ENCODE data around the gene TNFRSF11A. TPM values are rescaled to one million over a fixed set of nuclear protein-coding genes. Genes with fewer than 3 reads are reported as not detected.

The TNFRSF11A gene
- total RNA-seq, 2 experiments from 2014 or later = 26.0 to 30.0 TPM

DNA sequence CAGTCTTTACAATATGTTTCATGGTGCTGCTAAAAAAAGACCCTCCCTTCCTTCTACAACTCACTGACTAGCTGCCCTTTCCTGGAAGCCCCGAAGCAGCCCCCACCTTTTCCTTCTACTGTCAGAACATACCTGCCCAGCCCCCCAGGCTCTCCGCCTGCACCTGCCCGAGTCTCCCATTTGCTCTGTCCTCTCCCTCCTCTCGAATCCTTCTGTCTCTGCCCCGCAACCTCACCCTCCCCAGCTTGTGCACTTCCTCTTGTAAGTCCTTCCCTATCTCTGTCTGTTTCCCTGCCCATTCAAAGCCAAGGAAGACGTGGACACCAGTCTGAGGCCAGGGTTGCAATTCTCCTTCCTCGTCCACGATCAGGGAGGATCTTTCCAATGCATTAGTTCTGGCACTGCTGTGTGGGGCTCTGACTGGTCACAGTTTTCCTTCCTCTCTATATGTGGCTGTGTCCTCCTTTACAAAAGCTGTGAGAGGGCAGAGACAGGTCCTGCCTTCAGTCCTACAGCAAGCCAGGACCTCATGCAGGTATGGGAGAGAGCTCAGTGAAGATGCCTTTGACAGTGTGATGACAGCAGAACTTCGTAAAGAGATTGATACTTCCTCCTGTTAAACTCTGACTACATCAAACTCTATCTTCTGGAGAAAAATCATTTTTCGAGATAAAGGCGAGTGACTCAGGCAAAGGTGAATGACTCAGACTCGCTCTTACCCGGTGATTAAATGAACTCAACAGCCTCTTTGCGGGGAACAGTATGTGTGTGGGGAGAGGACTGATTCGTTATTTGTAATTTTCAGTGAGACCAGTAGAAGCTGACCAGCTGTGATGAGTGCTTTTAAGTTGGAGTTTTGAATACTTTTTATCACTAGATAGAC lies 14.2 kb downstream of the TNFRSF11A start:
- H3K27ac Mint-ChIP-seq = peak overlapping the region; percentile 84

DNA sequence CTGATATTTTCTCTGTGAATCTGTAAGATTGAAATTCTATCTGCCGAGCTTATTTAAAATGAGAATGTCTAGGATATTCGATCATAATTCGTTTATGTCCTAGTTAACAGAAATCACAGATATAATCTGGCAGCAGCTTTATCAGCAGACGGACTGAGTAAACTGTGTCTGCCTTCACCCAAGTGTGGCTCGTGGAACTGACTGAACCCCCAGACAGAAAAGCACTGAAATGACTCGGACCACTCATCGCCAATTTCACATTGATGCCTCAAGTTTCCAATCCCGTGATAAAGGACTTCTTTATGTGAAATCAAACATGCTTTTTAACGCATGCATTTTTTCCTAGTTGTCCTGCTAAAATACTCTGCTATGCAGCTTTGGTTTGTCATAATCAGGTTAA lies 15.9 kb downstream of the TNFRSF11A start:
- H3K4me1 Mint-ChIP-seq = peaks cover 70% of the 10 kb centered on the region
- peaks cover 38% of the 10 kb centered on the region for H3K36me3 Mint-ChIP-seq (ENCODE audit: low read depth)
- H3K4me3 Mint-ChIP-seq = no peak overlapping the region
- no peak for DNase-seq
- POLR2A ChIA-PET = interaction anchor here (1.0 to 4.0 kb wide), 2 partner anchors 12 to 79 kb away, joined by 3 to 18 read pairs; no protein-coding TSS in a partner anchor
- no peak overlapping the region for H3K27ac Mint-ChIP-seq
- no peaks in the 10 kb centered on the region for H3K27me3 Mint-ChIP-seq
- CTCF ChIA-PET = interaction anchor here (1.1 to 1.7 kb wide), 2 partner anchors 17 to 80 kb away, joined by 6 read pairs; no protein-coding TSS in a partner anchor
- H3K9me3 Mint-ChIP-seq = no peaks in the 10 kb centered on the region

More for the DNA sequence above, 14.2 kb downstream of the TNFRSF11A start:
- Mint-ChIP-seq H3K4me3 (peak overlapping the region; percentile 46), H3K36me3 (ENCODE audit: low read depth) (peaks cover 36% of the 10 kb centered on the region), H3K27me3 (no peaks in the 10 kb centered on the region), H3K4me1 (peaks cover 59% of the 10 kb centered on the region), H3K9me3 (no peaks in the 10 kb centered on the region)
- ChIA-PET CTCF (interaction anchor here (0.9 to 1.7 kb wide), 2 partner anchors 31 to 82 kb away, joined by 3 to 6 read pairs; no protein-coding TSS in a partner anchor), POLR2A (interaction anchor here (1.2 to 4.0 kb wide), 6 partner anchors 10 to 183 kb away, joined by 3 to 18 read pairs (median 8); partner anchors contain the start of gene ZCCHC2)
- peak; percentile 45 for DNase-seq

GRCh38 chr18:62341473-62341872 lies 16.4 kb downstream of the TNFRSF11A start:
- H3K36me3 Mint-ChIP-seq (ENCODE audit: low read depth) = peaks cover 35% of the 10 kb centered on the region
- H3K27ac Mint-ChIP-seq = no peak overlapping the region
- no peaks in the 10 kb centered on the region for H3K27me3 Mint-ChIP-seq
- H3K4me1 Mint-ChIP-seq = peaks cover 71% of the 10 kb centered on the region
- CTCF ChIA-PET = interaction anchor here (0.9 kb wide), 1 partner anchor 79 kb away, joined by 3 read pairs; no protein-coding TSS in a partner anchor
- H3K4me3 Mint-ChIP-seq = no peak overlapping the region
- POLR2A ChIA-PET = no interaction called here
- H3K9me3 Mint-ChIP-seq = no peaks in the 10 kb centered on the region
- no peak for DNase-seq

GRCh38 chr18:62342884-62343283 lies 17.8 kb downstream of the TNFRSF11A start:
- H3K4me1 Mint-ChIP-seq = peaks cover 74% of the 10 kb centered on the region
- ChIA-PET CTCF (interaction anchor here (0.5 kb wide), 1 partner anchor 503 kb away, joined by 4 read pairs; no protein-coding TSS in a partner anchor), POLR2A (no interaction called here)

GRCh38 chr18:62343316-62343715 lies 18.2 kb downstream of the TNFRSF11A start:
- DNase-seq = no peak
- H3K36me3 Mint-ChIP-seq (ENCODE audit: low read depth) = peaks cover 30% of the 10 kb centered on the region
- ChIA-PET POLR2A (no interaction called here), CTCF (no interaction called here)
- peaks cover 74% of the 10 kb centered on the region for H3K4me1 Mint-ChIP-seq
- no peak overlapping the region for H3K4me3 Mint-ChIP-seq
- no peaks in the 10 kb centered on the region for H3K9me3 Mint-ChIP-seq
- no peak overlapping the region for H3K27ac Mint-ChIP-seq
- H3K27me3 Mint-ChIP-seq = no peaks in the 10 kb centered on the region

More at GRCh38 chr18:62342884-62343283, 17.8 kb downstream of the TNFRSF11A start:
- Mint-ChIP-seq H3K4me3 (no peak overlapping the region), H3K27me3 (no peaks in the 10 kb centered on the region), H3K9me3 (no peaks in the 10 kb centered on the region), H3K36me3 (ENCODE audit: low read depth) (peaks cover 28% of the 10 kb centered on the region), H3K27ac (peak overlapping the region; percentile 12)
- no peak for DNase-seq

GRCh38 chr18:62345909-62346308 lies 20.8 kb downstream of the TNFRSF11A start:
- Mint-ChIP-seq H3K4me1 (peaks cover 65% of the 10 kb centered on the region), H3K4me3 (no peak overlapping the region), H3K9me3 (no peaks in the 10 kb centered on the region), H3K27me3 (no peaks in the 10 kb centered on the region), H3K27ac (peak overlapping the region; percentile 85), H3K36me3 (ENCODE audit: low read depth) (peaks cover 41% of the 10 kb centered on the region)
- ChIA-PET POLR2A (interaction anchor here (0.6 to 1.8 kb wide), 2 partner anchors 11 to 16 kb away, joined by 3 to 5 read pairs; no protein-coding TSS in a partner anchor), CTCF (interaction anchor here (0.5 to 1.2 kb wide), 2 partner anchors 22 to 106 kb away, joined by 3 to 4 read pairs; no protein-coding TSS in a partner anchor)
- no peak for DNase-seq

GRCh38 chr18:62346333-62347088 lies 21.4 kb downstream of the TNFRSF11A start:
- ChIA-PET CTCF (interaction anchor here (0.5 to 1.3 kb wide), 3 partner anchors 21 to 107 kb away, joined by 3 to 4 read pairs (median 4); no protein-coding TSS in a partner anchor), POLR2A (interaction anchor here (1.0 to 1.3 kb wide), 3 partner anchors 15 to 75 kb away, joined by 3 read pairs; no protein-coding TSS in a partner anchor)
- Mint-ChIP-seq H3K27me3 (no peaks in the 10 kb centered on the region), H3K36me3 (ENCODE audit: low read depth) (peaks cover 35% of the 10 kb centered on the region), H3K4me3 (no peak overlapping the region), H3K4me1 (peaks cover 59% of the 10 kb centered on the region), H3K27ac (peak overlapping the region; percentile 85), H3K9me3 (no peaks in the 10 kb centered on the region)
- no peak for DNase-seq

DNA sequence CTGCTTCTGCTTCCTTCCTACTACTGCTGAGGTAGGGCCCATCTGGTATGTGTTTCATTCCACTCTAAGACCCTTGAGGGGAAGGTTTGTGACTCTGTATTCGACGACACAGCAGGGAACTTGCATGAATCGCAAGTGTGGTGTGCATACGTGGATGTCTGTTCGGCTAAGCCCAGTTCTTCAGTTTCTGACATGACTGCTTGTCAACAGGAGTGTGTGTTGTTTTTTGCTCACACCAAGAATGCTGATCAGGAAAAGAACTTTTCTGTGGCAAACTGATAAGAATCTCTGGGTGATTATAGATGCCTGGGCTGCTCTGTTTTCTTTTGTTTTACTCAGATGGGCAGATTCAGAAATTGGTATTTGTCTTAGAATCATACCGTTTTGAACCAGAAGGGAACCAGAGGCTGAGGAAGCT lies 22.0 kb downstream of the TNFRSF11A start:
- CTCF ChIA-PET = interaction anchor here (1.2 to 1.3 kb wide), 2 partner anchors 71 to 74 kb away, joined by 3 to 4 read pairs; no protein-coding TSS in a partner anchor

DNA sequence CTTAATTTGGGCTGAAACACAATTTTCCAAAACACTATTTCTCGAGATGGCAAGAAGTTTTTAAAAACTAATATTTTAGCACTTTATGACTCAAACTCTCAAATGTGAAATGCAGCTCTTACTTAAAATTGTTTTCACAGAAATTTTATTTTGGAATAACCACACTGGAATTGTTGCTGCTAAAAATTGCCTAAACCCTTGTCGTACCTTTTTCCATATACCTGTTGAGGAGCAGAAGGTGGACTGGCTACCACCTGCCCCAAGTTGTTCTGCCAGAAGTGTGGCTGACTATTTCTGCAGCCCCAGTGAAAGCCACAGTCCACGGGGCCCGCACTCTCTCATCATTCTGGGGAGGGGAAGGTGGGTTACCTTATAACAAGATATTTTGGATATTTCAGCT lies 23.4 kb downstream of the TNFRSF11A start:
- Mint-ChIP-seq H3K27me3 (no peaks in the 10 kb centered on the region), H3K4me1 (peaks cover 46% of the 10 kb centered on the region), H3K27ac (no peak overlapping the region), H3K9me3 (no peaks in the 10 kb centered on the region), H3K4me3 (no peak overlapping the region), H3K36me3 (ENCODE audit: low read depth) (peaks cover 37% of the 10 kb centered on the region)
- no peak for DNase-seq
- ChIA-PET CTCF (no interaction called here), POLR2A (interaction anchor here (1.5 kb wide), 1 partner anchor 72 kb away, joined by 3 read pairs; no protein-coding TSS in a partner anchor)

More for the DNA sequence above, 22.0 kb downstream of the TNFRSF11A start:
- peaks cover 34% of the 10 kb centered on the region for H3K36me3 Mint-ChIP-seq (ENCODE audit: low read depth)
- POLR2A ChIA-PET = interaction anchor here (1.0 to 1.5 kb wide), 4 partner anchors 15 to 74 kb away, joined by 3 read pairs; no protein-coding TSS in a partner anchor
- H3K4me1 Mint-ChIP-seq = peaks cover 58% of the 10 kb centered on the region
- H3K4me3 Mint-ChIP-seq = no peak overlapping the region
- H3K27me3 Mint-ChIP-seq = no peaks in the 10 kb centered on the region
- peak; percentile 24 for DNase-seq
- peak overlapping the region; percentile 85 for H3K27ac Mint-ChIP-seq
- H3K9me3 Mint-ChIP-seq = no peaks in the 10 kb centered on the region

DNA sequence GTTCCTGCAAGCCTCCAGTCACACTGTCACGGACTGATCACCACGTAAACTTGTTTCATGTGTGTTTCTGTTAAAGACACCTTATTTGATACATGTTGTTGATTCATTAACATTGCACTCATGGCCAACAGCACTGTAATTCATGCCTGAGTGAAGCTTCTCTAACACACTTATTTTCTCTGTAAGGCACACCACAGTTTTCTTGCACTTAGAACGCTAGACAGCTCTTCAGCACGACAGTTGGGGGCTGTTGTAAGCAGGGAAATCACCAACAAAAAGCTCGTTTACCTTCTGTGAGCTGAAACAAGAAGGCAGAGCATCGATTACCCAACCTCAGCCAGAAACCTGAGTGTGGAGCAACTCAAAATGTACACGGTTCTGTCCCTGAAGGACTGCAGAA lies 28.1 kb downstream of the TNFRSF11A start:
- POLR2A ChIA-PET = no interaction called here
- CTCF ChIA-PET = no interaction called here
- no peaks in the 10 kb centered on the region for H3K27me3 Mint-ChIP-seq
- H3K27ac Mint-ChIP-seq = no peak overlapping the region
- H3K36me3 Mint-ChIP-seq (ENCODE audit: low read depth) = peaks cover 61% of the 10 kb centered on the region
- DNase-seq = no peak
- H3K4me3 Mint-ChIP-seq = no peak overlapping the region
- H3K9me3 Mint-ChIP-seq = no peaks in the 10 kb centered on the region
- peaks cover 34% of the 10 kb centered on the region for H3K4me1 Mint-ChIP-seq

DNA sequence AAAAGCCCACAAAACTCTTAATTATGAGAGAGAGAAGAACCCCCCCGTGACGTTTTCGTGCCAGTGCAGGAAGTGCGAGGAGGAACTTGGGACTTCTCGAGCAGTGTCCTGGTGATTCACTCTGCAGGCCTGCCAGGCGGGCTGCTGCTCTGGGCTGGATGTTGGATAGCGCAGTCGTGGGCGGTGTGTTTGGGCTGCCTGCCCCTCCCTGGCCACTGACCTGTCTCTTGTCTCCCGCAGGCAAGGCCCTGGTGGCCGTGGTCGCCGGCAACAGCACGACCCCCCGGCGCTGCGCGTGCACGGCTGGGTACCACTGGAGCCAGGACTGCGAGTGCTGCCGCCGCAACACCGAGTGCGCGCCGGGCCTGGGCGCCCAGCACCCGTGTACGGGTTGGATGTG lies 29.0 kb downstream of the TNFRSF11A start:
- no peak for DNase-seq
- peaks cover 58% of the 10 kb centered on the region for H3K36me3 Mint-ChIP-seq (ENCODE audit: low read depth)
- H3K27me3 Mint-ChIP-seq = no peaks in the 10 kb centered on the region
- ChIA-PET CTCF (no interaction called here), POLR2A (no interaction called here)
- no peak overlapping the region for H3K4me3 Mint-ChIP-seq
- no peak overlapping the region for H3K27ac Mint-ChIP-seq
- peaks cover 28% of the 10 kb centered on the region for H3K4me1 Mint-ChIP-seq
- H3K9me3 Mint-ChIP-seq = no peaks in the 10 kb centered on the region

- Mint-ChIP-seq H3K27ac (no peak overlapping the region), H3K36me3 (ENCODE audit: low read depth) (peaks cover 69% of the 10 kb centered on the region), H3K9me3 (no peaks in the 10 kb centered on the region), H3K4me1 (peaks cover 22% of the 10 kb centered on the region), H3K4me3 (no peak overlapping the region), H3K27me3 (no peaks in the 10 kb centered on the region)
- POLR2A ChIA-PET = interaction anchor here (0.6 to 1.3 kb wide), 3 partner anchors 11 to 18 kb away, joined by 3 read pairs; no protein-coding TSS in a partner anchor
- no peak for DNase-seq
- CTCF ChIA-PET = no interaction called here
Measured at GRCh38 chr18:62357079-62357719, 32.1 kb downstream of the TNFRSF11A start.
